HepG2 (cell line): ENCODE measurements around the gene SPACA6. TPM values are rescaled to one million over a fixed set of nuclear protein-coding genes. Genes with fewer than 3 reads are reported as not detected.
A peak's percentile ranks its signal among the peaks of the same experiment; 100 is the strongest.

ENCODE experiments used
- ATAC-seq: fragments of 200-7000 bp; cut with Tn5 transposase; 3 replicates; pipeline ENCODE4 v1.9.1; 2020; ENCODE audit warnings: mild to moderate bottlenecking, moderate library complexity
- BruUV-seq: library from RNA; stranded (reverse); fragments of 400-500 nt; replicated peaks from 2 replicates; lab custom pipeline; 2021; lab: Mats Ljungman, UMichigan
- CTCF ChIA-PET: fragments of 300-600 bp; formaldehyde crosslinking; extraction: SDS; loops from one replicate; lab custom pipeline; 2021; ENCODE audit warnings: low total read pairs, inconsistent platforms, low intra/inter-chr PET ratio; lab: Yijun Ruan, JAX
- POLR2A ChIA-PET: fragments of 350-600 bp; sonication (Branson Sonifier 250); formaldehyde crosslinking; loops from one replicate; lab custom pipeline; 2020; ENCODE audit warnings: antibody characterized with exemption, inconsistent platforms; lab: Yijun Ruan, JAX
- DNase-seq: peaks from one replicate; pipeline ENCODE4 v3.0.0-alpha.2; 2015; ENCODE audit warnings: low spot score
- FAIRE-seq: peaks from 3 replicates; lab custom pipeline; 2011; peaks lifted over from hg19 to GRCh38; lab: Jason Lieb, UNC
- H2AFZ ChIP-seq: one replicate; pipeline ENCODE4 v1.6.1; 2011; ENCODE audit warnings: low read length, inconsistent platforms
- H3K27ac ChIP-seq: fragments of 300-600 bp; 3 replicates; pipeline ENCODE4 v1.8.0; 2011; ENCODE audit warnings: mixed run types, mild to moderate bottlenecking, mixed read lengths, low read length, inconsistent platforms; ENCODE audit not compliant: insufficient read depth; ENCODE audit errors: extremely low read length
- H3K27me3 ChIP-seq, 2 experiments: fragments of 200-600 bp in 1 of 2; 2 replicates in 1 of 2; 3 replicates in 1 of 2; pipeline versions ENCODE4 v1.6.0 to v1.8.0; 2011; ENCODE audit warnings: low read length in 2 of 2, mild to moderate bottlenecking in 2 of 2, moderate library complexity in 2 of 2, inconsistent platforms in 1 of 2; ENCODE audit not compliant: insufficient read depth in 2 of 2, control insufficient read depth in 1 of 2
- H3K36me3 ChIP-seq, 2 experiments: fragments of 200-600 bp in 1 of 2; replicated peaks in 1 of 2; 2 replicates in 1 of 2; 3 replicates in 1 of 2; pipeline versions ENCODE4 v1.5.1 to v1.8.0; 2011; ENCODE audit warnings: low read length in 2 of 2, inconsistent platforms in 1 of 2; ENCODE audit not compliant: insufficient read depth in 2 of 2, control insufficient read depth in 1 of 2
- H3K4me1 ChIP-seq: 2 replicates; pipeline ENCODE4 v1.5.1; 2012; ENCODE audit warnings: low read length, inconsistent platforms; ENCODE audit not compliant: insufficient read depth
- H3K4me2 ChIP-seq: 2 replicates; pipeline ENCODE4 v1.6.0; 2011; ENCODE audit warnings: low read depth, low read length, inconsistent platforms
- H3K4me3 ChIP-seq, 3 experiments: fragments of 200-600 bp in 1 of 3; sonication (generic), shearing (Covaris generic) in 1 of 3; replicated peaks in 1 of 3; 2 replicates each; pipeline ENCODE4 v1.5.1; 2011 to 2016; ENCODE audit warnings: low read length in 3 of 3, inconsistent platforms in 2 of 3, low read depth in 2 of 3, mild to moderate bottlenecking in 2 of 3, control low read depth in 1 of 3, mixed read lengths in 1 of 3; ENCODE audit not compliant: insufficient read depth in 1 of 3
- H3K79me2 ChIP-seq: one replicate; pipeline ENCODE4 v1.6.1; 2011; ENCODE audit warnings: low read length, inconsistent platforms; ENCODE audit not compliant: insufficient read depth
- H3K9ac ChIP-seq: 2 replicates; pipeline ENCODE4 v1.6.0; 2011; ENCODE audit warnings: mild to moderate bottlenecking, low read depth, low read length, inconsistent platforms; ENCODE audit not compliant: insufficient read depth
- H3K9me3 ChIP-seq: 2 replicates; pipeline ENCODE4 v1.5.1; 2012; ENCODE audit warnings: mild to moderate bottlenecking, low read length
- H4K20me1 ChIP-seq: 2 replicates; pipeline ENCODE4 v1.6.0; 2011; ENCODE audit warnings: inconsistent platforms, mild to moderate bottlenecking, low read length, moderate library complexity; ENCODE audit not compliant: insufficient read depth
- CEBPB ChIP-seq: IDR thresholded peaks from 2 replicates; pipeline ENCODE4 v1.6.1; 2011; ENCODE audit warnings: low read depth, low read length, improper control_type of control experiment, borderline replicate concordance
- SRF ChIP-seq: IDR thresholded peaks from 2 replicates; pipeline ENCODE4 v1.6.1; 2011; ENCODE audit warnings: mild to moderate bottlenecking, low read depth, low read length, moderate library complexity
- ZNF703 ChIP-seq: sonication (generic); formaldehyde crosslinking; IDR thresholded peaks from 2 replicates; pipeline ENCODE4 v1.5.1; 2020; ENCODE audit warnings: missing genetic modification reagents, mild to moderate bottlenecking, moderate library complexity, borderline replicate concordance
- ZNF720 ChIP-seq: sonication (generic); formaldehyde crosslinking; IDR thresholded peaks from 2 replicates; pipeline ENCODE4 v1.4.0; 2020; ENCODE audit warnings: missing genetic modification reagents
- WGBS: methylation state at CpG from one replicate; pipeline ENCODE4 v1.1.6; 2017; ENCODE audit warnings: low lambda C conversion rate; 5-methylcytosine and 5-hydroxymethylcytosine counted together
- in situ Hi-C: cut with HindIII; loops from 2 replicates; pipeline ENCODE4 v1.10.0; 2017; ENCODE audit warnings: low pct_unique_long_range_greater_than_20kb; ENCODE audit not compliant: extremely low pct_ligation_motif_present
- intact Hi-C: fragments of 100-400 bp; cut with micrococcal nuclease; formaldehyde crosslinking; loops from one replicate; pipeline ENCODE4 v1.10.0; 2022; ENCODE audit not compliant: unreplicated experiment
- polyA plus RNA-seq, 8 experiments: library from polyadenylated mRNA; depleted of rRNA in 3 of 8; stranded (reverse) in 7 of 8; unstranded in 1 of 8; fragments of >200 nt; fragmentation: Illumina TruSeq in 4 of 8; extraction: Trizol in 4 of 8; gene quantifications; 2 replicates each; pipeline versions ENCODE4 v1.2.1 to v1.2.3, GENCODE V29; 2011 to 2016; ENCODE audit warnings: low read depth in 4 of 8, missing spikeins in 1 of 8, mixed read lengths in 1 of 8; ENCODE audit not compliant: insufficient read depth in 1 of 8
- total RNA-seq, 5 experiments: library from RNA; depleted of rRNA; stranded (reverse); fragments of >200 nt; fragmentation: Illumina TruSeq; extraction: Trizol; gene quantifications; 2 replicates each; pipeline ENCODE4 v1.2.3, GENCODE V29; 2016; ENCODE audit warnings: low read depth in 1 of 5

The SPACA6 gene
- total and polyA plus RNA-seq, 2 of the 13 experiments (the other 11 are each of a cell fraction or from before 2014, with no cell fraction given) = 1.4 to 2.2 TPM

GRCh38 chr19:51680474-51680873, 12.7 kb upstream of the SPACA6 start:
- no TSS peak for BruUV-seq
- Histone ChIP-seq H3K4me2 (no peak overlapping the region), H3K9me3 (peaks cover 11% of the 10 kb centered on the region; the same call in 1 of the 2 replicates), H3K9ac (no peak overlapping the region), H3K4me1 (no peaks in the 10 kb centered on the region), H3K27ac (no peak overlapping the region), H3K79me2 (no peaks in the 10 kb centered on the region), H2AFZ (no peak overlapping the region), H4K20me1 (no peaks in the 10 kb centered on the region), H3K36me3 (no peaks in the 10 kb centered on the region), H3K27me3 (no peaks in the 10 kb centered on the region), H3K4me3 (no peak overlapping the region)
- in situ Hi-C loops (no loop called here), intact Hi-C loops (no loop called here)
- TF ChIP-seq CEBPB = 0 out of 2 replicates have a peak, but pooled peaks have one; percentile 26
- TF ChIP-seq ZNF703 (CRISPR knock-in tag) = no peak
- ChIA-PET CTCF (no interaction called here), POLR2A (no interaction called here)
- no peak for FAIRE-seq
- no peak for DNase-seq
- 82% methylated on average over 1 of the region's 1 CpG for WGBS
- ATAC-seq = no peak

GRCh38 chr19:51681286-51681941, 11.7 kb upstream of the SPACA6 start:
- no peaks in the 10 kb centered on the region for H3K79me2 ChIP-seq
- ChIA-PET POLR2A (no interaction called here), CTCF (no interaction called here)
- H3K4me2 ChIP-seq = no peak overlapping the region
- no peak overlapping the region for H2AFZ ChIP-seq
- no peaks in the 10 kb centered on the region for H3K27me3 ChIP-seq
- H3K9ac ChIP-seq = no peak overlapping the region
- FAIRE-seq = no peak
- H3K9me3 ChIP-seq = peaks cover 11% of the 10 kb centered on the region; the same call in 1 of the 2 replicates
- no peak for DNase-seq
- no TSS peak for BruUV-seq
- WGBS = 34% methylated on average over 3 of the region's 3 CpGs
- H3K4me1 ChIP-seq = no peaks in the 10 kb centered on the region
- no peaks in the 10 kb centered on the region for H4K20me1 ChIP-seq
- no peak overlapping the region for H3K27ac ChIP-seq
- no peaks in the 10 kb centered on the region for H3K36me3 ChIP-seq
- ATAC-seq = no peak
- in situ Hi-C loops = no loop called here
- intact Hi-C loops = no loop called here
- no peak for TF ChIP-seq ZNF720 (CRISPR knock-in tag)
- TF ChIP-seq SRF = peak; percentile 91
- no peak overlapping the region for H3K4me3 ChIP-seq
